ENCODE data around the gene CAV2. TPM values are rescaled to one million over a fixed set of nuclear protein-coding genes. Genes with fewer than 3 reads are reported as not detected.

The CAV2 gene
- total RNA-seq, 1 donor: 67.3 TPM

- no peak overlapping the region for H3K27ac ChIP-seq (ENCODE audit: low read depth, low read length)
- no peak overlapping the region for H2AFZ ChIP-seq (ENCODE audit: low read length)
- no peaks in the 10 kb centered on the region for H4K20me1 ChIP-seq (ENCODE audit: insufficient read depth, low read length)
- no peaks in the 10 kb centered on the region for H3K27me3 ChIP-seq (ENCODE audit: insufficient read depth, low read length)
- no peaks in the 10 kb centered on the region for H3K9me3 ChIP-seq (ENCODE audit: low read depth, low read length)
- no peak overlapping the region for H3K4me2 ChIP-seq (ENCODE audit: insufficient read depth, low read length)
- no peaks in the 10 kb centered on the region for H3K36me3 ChIP-seq (ENCODE audit: insufficient read depth, low read length)
- DNase-seq (ENCODE audit: insufficient read length, low spot score, missing footprints): no peak
- H3K79me2 ChIP-seq (ENCODE audit: insufficient read depth, low read length): no peaks in the 10 kb centered on the region
- peaks cover 7% of the 10 kb centered on the region for H3K4me1 ChIP-seq (ENCODE audit: insufficient read depth, low read length)
- TF ChIP-seq CTCF (IDR thresholded peaks at IDR 0.05; ENCODE audit: extremely low read depth, low read depth, low read length): no peak
- H3K4me3 ChIP-seq (ENCODE audit: insufficient read depth, low read length): no peak overlapping the region
Observed at GRCh38 chr7:116487907-116488521, 11.5 kb upstream of the CAV2 start.

- Histone ChIP-seq H3K4me3 (ENCODE audit: insufficient read depth, low read length) (no peak overlapping the region), H3K27me3 (ENCODE audit: insufficient read depth, low read length) (no peaks in the 10 kb centered on the region), H3K9me3 (ENCODE audit: low read depth, low read length) (no peaks in the 10 kb centered on the region), H3K4me2 (ENCODE audit: insufficient read depth, low read length) (no peak overlapping the region), H3K4me1 (ENCODE audit: insufficient read depth, low read length) (no peaks in the 10 kb centered on the region), H4K20me1 (ENCODE audit: insufficient read depth, low read length) (no peaks in the 10 kb centered on the region), H3K36me3 (ENCODE audit: insufficient read depth, low read length) (no peaks in the 10 kb centered on the region), H2AFZ (ENCODE audit: low read length) (no peak overlapping the region), H3K27ac (ENCODE audit: low read depth, low read length) (no peak overlapping the region), H3K79me2 (ENCODE audit: insufficient read depth, low read length) (no peaks in the 10 kb centered on the region)
- no peak for TF ChIP-seq CTCF (IDR thresholded peaks at IDR 0.05; ENCODE audit: extremely low read depth, low read depth, low read length)
- no peak for DNase-seq (ENCODE audit: insufficient read length, low spot score, missing footprints)
Observed at GRCh38 chr7:116490351-116490750, 9.2 kb upstream of the CAV2 start.

GRCh38 chr7:116491887-116492653, 7.5 kb upstream of the CAV2 start:
- Histone ChIP-seq H4K20me1 (ENCODE audit: insufficient read depth, low read length) (no peaks in the 10 kb centered on the region), H3K79me2 (ENCODE audit: insufficient read depth, low read length) (no peaks in the 10 kb centered on the region), H3K36me3 (ENCODE audit: insufficient read depth, low read length) (no peaks in the 10 kb centered on the region), H3K4me1 (ENCODE audit: insufficient read depth, low read length) (no peaks in the 10 kb centered on the region), H3K27ac (ENCODE audit: low read depth, low read length) (no peak overlapping the region), H2AFZ (ENCODE audit: low read length) (no peak overlapping the region), H3K4me2 (ENCODE audit: insufficient read depth, low read length) (no peak overlapping the region), H3K27me3 (ENCODE audit: insufficient read depth, low read length) (no peaks in the 10 kb centered on the region), H3K4me3 (ENCODE audit: insufficient read depth, low read length) (no peak overlapping the region), H3K9me3 (ENCODE audit: low read depth, low read length) (no peaks in the 10 kb centered on the region)
- TF ChIP-seq CTCF (IDR thresholded peaks at IDR 0.05; ENCODE audit: extremely low read depth, low read depth, low read length): no peak
- DNase-seq (ENCODE audit: insufficient read length, low spot score, missing footprints): no peak

GRCh38 chr7:116492654-116493109, 6.9 kb upstream of the CAV2 start:
- TF ChIP-seq CTCF (IDR thresholded peaks at IDR 0.05; ENCODE audit: extremely low read depth, low read depth, low read length): no peak
- Histone ChIP-seq H3K4me2 (ENCODE audit: insufficient read depth, low read length) (no peak overlapping the region), H4K20me1 (ENCODE audit: insufficient read depth, low read length) (no peaks in the 10 kb centered on the region), H2AFZ (ENCODE audit: low read length) (no peak overlapping the region), H3K27ac (ENCODE audit: low read depth, low read length) (no peak overlapping the region), H3K79me2 (ENCODE audit: insufficient read depth, low read length) (no peaks in the 10 kb centered on the region), H3K4me3 (ENCODE audit: insufficient read depth, low read length) (no peak overlapping the region), H3K9me3 (ENCODE audit: low read depth, low read length) (no peaks in the 10 kb centered on the region), H3K27me3 (ENCODE audit: insufficient read depth, low read length) (no peaks in the 10 kb centered on the region), H3K36me3 (ENCODE audit: insufficient read depth, low read length) (no peaks in the 10 kb centered on the region), H3K4me1 (ENCODE audit: insufficient read depth, low read length) (no peaks in the 10 kb centered on the region)
- DNase-seq (ENCODE audit: insufficient read length, low spot score, missing footprints): no peak
